ENCODE results near the gene MED25.

- TF ChIP-seq TEAD1 (CRISPR knock-in tag; IDR thresholded peaks at IDR 0.05) (no peak), MED1 (CRISPR knock-in tag; IDR thresholded peaks at IDR 0.05; ENCODE audit: borderline replicate concordance) (no peak), PCBP1 (IDR thresholded peaks at IDR 0.05; ENCODE audit: low read depth, low read length, poor library complexity, severe bottlenecking) (no peak), RAD51 (IDR thresholded peaks at IDR 0.05; ENCODE audit: borderline replicate concordance, low read depth) (no peak), CTCF (IDR thresholded peaks at IDR 0.05 in 2 of 3, conservative IDR thresholded peaks at IDR 0.05 in 1 of 3; ENCODE audit: insufficient read depth in 2 of 3, low read depth in 1 of 3, low read length in 3 of 3) (no peak)
These were observed 25.2 kb downstream of the MED25 start for GRCh38 chr19:49843265-49843664.

Data from K562 (cell line).